GM19099 (cell line): ENCODE measurements around the gene AHCTF1.

Source experiments
- POLR2A ChIP-seq: IDR thresholded peaks from 3 replicates; pipeline ENCODE4 v1.6.1; 2011; ENCODE audit warnings: low read depth; ENCODE audit not compliant: insufficient read length; ENCODE audit errors: extremely low read depth

Gene AHCTF1

DNA sequence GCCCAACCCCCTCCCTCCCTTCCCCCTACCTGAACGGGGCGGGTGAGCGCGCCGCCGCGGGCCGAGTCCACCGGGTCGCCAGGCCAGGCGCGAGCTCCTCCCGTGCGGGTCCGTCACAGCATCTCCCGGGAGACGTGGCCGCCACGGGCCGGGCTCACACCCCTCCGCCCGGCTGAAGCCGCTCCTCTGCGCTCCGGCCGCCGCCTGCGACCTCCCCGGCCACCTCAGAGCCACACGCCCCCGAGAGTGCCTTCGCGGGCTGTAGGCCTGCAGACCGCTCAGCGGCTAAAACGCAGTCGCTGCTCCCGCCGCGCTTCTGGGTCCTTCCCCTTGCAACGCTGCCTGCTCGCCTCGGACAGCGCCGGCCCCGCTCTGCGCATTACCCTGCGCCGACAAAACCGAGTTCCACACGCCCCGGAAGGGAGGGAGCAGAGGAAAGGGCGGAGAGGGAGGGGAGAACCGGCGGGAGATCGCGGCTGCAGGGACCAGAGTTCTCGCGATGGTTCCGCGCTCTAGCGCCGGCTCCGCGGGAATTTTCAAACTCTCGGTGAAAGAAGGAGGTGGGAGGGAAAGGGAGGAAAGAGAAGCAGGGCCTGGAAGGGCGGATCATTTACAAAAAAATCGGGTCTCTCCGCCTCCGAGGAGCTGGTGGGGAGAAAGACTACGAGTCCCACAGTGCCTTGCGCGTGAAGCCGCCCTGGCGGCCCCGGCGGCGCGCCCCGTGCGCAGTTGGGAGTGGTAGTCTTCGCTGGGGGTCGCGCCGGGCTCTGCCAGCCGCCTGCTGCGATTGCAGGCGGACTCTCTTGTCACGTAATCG lies at the start of gene AHCTF1:
Gene AHCTF1, minus strand, starts transcription at position 400 of the 817 bp plus-strand sequence. CDS start 13,578 bp downstream, outside the sequence.
- peak; percentile 95 for TF ChIP-seq POLR2A

DNA sequence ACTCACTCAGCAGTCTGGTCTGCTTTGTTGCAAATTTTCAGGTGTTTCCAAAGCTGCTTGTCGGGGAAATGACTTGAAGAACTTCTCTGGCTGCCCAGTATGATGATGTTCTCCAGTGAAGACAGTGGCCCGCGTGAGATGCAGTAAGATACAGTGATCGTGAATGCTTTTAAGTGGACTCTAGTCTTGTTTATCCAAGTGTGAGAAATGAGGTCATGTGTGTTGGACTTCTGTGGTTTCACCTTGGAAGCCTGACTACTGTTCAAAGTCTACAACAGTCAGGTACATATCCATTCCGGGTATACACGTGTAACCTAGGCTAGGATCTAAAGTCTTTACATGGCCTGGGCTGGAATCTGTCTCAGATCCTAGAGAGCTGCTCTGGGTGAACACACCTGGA lies 47.0 kb upstream of the AHCTF1 start:
- no peak for TF ChIP-seq POLR2A

DNA sequence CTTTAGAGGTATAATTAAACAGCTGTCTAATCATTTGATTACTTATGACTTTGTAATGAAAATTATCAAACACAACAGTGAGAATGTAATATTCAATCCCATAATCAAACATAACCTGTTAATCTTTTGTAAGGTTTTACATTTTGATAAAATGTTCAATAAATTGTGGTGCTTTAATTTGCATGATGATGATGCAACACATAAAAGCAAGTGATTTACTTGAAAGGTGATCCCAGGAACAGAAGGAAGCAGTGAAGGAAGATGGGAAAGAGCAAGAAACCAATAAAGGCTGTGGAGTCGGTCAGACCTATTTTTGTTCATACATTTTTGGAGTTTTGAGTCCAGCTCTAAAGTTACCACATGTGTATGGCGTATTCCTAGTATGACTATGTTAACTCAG lies 46.5 kb upstream of the AHCTF1 start:
- TF ChIP-seq POLR2A, result no peak

DNA sequence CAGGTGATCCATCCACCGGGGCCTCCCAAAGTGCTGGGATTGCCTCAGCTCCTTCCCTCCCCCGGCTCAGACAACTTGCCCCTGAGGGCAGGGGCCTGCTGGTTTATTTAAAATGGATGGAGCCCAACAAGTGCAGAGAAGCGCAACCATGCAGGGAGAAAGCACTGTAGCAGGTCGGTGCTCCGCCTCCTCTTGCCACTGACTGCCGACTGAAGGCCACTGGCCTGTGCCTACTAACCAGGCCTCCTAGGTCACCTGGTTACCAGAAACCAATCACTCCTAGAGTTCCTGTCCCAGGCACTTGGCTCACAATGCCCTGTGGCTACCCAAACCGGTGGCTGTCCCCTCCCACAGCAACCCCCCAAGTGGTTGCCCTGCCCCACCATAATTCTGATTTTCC lies 40.2 kb upstream of the AHCTF1 start:
- TF ChIP-seq POLR2A, result no peak

GRCh38 chr1:246971090-246971721 lies 39.5 kb upstream of the AHCTF1 start:
- TF ChIP-seq POLR2A, result no peak

DNA sequence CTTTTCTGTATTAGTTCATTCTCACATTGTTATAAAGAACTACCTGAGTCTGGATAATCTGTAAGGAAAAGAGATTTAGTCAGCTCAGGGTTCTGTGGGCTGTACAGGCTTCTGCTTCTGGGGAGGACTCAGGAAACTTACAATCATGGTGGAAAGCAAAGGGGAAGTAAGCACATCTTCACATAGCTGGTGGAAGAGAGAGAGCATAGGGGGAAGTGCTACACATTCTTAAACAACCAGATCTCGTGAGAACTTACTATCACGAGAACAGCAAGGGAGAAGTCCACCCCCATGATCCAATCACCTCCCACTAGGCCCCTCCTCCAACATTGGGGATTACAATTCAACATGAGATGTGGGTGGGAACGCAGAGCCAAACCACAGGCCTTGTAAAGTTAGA lies 37.9 kb upstream of the AHCTF1 start:
- no peak for TF ChIP-seq POLR2A

DNA sequence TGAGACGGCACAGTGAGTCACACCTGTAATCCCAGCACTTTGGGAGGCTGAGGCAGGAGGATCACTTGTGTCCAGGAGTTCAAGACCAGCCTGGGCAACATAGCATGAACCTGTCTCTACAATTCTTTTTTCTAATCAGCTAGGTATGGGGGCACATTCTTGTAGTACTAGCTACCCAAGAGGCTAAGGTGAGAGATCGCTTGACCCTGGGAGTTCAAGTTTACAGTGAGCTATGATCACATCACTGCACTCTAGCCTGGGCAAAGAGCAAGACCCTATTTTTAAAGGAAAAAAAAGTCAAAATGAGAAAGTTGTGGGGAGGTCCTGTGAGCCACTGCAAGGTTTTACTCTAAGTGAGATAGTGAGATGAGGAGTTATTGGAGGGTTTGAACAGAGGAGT lies 34.8 kb upstream of the AHCTF1 start:
- TF ChIP-seq POLR2A, result no peak

DNA sequence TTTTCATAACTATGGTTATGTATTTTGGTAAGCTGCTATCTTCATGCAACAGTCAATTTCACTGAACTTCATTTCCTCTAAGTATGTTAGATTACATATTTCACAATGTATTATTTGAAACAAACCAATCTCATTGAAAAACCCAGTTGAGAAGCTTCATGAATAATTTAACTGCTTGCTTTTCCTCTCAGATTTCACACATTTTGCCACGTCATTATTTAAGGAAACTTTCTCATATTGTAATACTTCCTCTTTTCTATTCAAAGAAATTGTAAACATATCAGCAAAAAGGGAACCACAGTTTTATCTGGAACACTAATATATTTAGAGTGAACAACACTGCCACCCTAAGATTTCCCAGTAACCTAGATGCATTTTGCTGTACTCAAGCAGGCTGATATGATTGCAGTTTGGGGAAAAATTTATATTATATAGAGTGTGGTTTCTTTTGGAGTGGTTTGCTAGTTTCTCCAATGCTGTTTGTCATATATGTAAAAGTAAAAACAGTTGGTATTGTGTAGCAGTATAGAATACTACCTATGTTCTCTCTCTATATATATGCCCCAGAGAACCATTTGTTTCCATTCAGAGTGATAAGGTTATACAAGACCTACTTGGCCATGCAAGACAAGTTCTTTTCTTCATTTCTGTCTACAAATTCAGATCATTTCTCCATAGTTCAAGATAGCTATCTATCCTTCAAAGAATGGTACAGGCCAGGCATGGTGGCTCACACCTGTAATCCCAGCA lies 28.4 kb upstream of the AHCTF1 start:
- no peak for TF ChIP-seq POLR2A

- no peak for TF ChIP-seq POLR2A
Observed at GRCh38 chr1:246954126-246954525, 22.4 kb upstream of the AHCTF1 start.

DNA sequence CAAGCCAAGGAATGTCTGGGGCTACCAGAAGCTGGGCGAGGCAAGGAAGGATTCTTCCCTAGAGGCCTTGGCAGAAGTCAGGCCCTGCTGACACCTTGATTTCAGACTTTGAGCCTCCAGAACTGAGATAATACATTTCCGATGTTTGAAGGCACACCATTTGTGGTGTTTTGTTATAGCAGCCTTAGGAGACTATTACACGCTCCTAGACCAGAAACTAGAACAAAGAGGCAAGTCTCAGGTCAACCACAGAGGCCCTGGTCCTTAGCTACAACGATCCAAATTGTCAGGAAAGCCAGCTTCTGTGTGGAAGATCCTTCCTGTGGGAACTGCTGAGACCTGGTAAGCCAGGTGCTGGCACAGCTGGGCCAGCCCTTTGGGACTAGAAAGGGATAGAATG lies 19.7 kb upstream of the AHCTF1 start:
- TF ChIP-seq POLR2A, result no peak

GRCh38 chr1:246949956-246950355 lies 18.2 kb upstream of the AHCTF1 start:
- no peak for TF ChIP-seq POLR2A

GRCh38 chr1:246947255-246947654 lies 15.5 kb upstream of the AHCTF1 start:
- no peak for TF ChIP-seq POLR2A

DNA sequence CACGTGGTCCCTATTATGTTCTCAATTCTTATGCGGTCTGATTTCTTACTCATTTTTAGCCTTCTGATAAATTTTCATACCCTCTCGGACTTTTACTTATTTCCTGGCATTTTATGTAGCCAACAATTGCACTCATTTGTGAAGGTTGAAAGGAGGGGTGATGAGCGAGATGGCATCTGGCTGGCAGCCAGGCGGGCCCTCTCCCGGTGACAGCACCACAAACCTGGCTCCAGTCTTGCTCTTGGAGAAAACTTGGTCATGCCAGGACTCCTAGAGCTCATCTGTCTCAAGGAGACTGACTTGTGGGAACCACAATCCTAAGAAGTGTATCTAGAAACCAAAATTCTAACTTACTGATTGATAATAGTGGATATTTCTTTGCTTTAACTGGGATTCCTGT lies 14.6 kb upstream of the AHCTF1 start:
- TF ChIP-seq POLR2A, result no peak

- TF ChIP-seq POLR2A, result no peak
Observed at GRCh38 chr1:246934765-246935164, 3.0 kb upstream of the AHCTF1 start.

DNA sequence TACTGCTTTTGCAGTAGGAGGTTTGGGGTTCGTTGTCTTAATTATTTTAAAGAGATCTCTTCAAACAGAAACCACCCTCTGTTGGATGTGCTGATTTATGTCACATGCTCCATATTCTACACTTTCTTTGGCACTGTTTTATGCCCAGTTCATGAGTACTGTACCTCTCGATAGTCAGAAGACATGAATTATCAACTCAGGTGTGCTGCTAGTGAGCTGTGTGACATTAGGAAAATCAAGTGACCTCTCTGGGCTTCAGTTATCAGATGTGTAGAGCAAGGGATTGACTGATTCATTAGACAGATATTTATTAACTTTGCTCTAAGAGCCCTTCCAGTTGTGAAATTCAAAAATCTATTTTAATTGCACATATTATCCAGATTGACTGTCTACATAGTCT lies 2.1 kb upstream of the AHCTF1 start:
- no peak for TF ChIP-seq POLR2A

- no peak for TF ChIP-seq POLR2A
Observed at GRCh38 chr1:246932366-246932700, 585 bp upstream of the AHCTF1 start.
